Measurements from ENCODE around the gene SFMBT2.
"Not testable (repeated sequence)": the region's sequence is repeated elsewhere in the genome, so short reads cannot be mapped to it uniquely, and the experiment has no call there.

The SFMBT2 gene

DNA sequence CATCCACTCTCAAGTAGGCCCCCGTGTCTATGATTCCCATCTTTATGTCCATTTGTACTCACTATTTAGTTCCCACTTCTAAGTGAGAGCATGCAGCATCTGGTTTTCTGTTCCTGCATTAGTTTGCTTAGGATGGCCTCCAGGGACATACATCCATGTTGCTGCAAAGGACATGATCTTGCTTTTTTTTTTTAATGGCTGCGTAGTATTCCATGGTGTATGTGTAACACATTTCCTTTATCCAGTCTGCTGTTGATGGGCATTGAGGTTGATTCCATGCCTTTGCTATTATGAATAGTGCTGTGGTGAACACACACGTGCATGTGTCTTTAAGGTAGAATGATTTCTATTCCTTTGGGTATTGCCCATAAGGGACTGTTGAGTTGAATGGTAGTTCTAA lies 67.8 kb downstream of the SFMBT2 start:
- in situ Hi-C loops (cut with MboI; ENCODE audit: low pct_unique_long_range_greater_than_20kb, low sequenced_read_pairs), result no loop called here
- no peak for DNase-seq

DNA sequence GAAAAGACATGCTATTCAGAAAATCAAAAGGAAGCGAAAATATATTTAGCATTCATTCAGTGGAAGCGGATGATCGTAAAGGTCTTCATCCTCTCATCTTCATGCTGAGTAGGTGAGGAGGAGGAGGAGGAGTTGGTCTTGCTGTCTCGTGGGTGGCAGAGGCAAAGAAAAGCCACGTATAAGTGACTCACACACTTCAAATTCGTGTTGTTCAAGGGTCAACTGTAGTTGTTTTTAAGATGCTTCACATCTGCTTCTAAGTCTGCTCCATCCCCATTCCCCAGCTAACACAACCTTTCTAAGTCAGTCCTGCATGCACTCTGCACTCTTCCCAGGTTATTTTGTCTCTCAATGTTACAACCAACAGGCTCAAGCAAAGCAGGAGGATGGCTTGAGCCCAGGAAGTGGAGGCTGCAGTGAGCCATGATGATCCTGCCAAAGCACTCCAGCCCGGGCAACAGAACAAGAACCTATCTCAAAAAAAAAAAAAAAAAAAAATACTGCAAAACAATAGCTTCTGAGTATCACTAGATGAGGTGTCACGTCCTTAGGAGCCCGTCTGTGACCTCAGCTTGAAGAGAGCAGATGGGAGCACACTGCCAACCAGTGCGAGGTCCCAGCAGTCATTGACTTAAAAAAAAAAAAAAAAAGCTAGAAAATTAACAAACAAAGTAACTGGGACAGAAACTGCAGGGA lies 70.5 kb downstream of the SFMBT2 start:
- no peak for DNase-seq
- in situ Hi-C loops (cut with MboI; ENCODE audit: low pct_unique_long_range_greater_than_20kb, low sequenced_read_pairs), result no loop called here

DNA sequence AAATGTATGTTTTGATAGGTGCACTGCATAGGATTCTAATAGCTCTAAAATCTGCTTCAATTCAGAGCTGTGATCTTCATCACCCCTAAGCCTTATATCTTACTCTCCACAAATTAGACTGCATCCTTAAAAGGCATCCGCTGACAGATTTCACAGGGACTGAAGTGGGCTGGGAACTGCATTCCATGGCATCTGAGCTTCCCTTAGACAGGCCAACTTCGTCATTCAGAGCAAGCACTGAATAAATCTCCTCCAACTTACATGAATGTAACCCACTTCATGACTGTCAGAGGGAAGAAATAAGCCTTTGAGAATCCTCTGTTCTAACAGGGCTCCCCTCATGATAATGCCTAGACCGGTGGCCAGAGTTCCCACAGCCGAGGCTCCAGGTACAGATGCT lies 71.3 kb downstream of the SFMBT2 start:
- in situ Hi-C loops (cut with MboI; ENCODE audit: low pct_unique_long_range_greater_than_20kb, low sequenced_read_pairs), result no loop called here
- DNase-seq, result no peak

DNA sequence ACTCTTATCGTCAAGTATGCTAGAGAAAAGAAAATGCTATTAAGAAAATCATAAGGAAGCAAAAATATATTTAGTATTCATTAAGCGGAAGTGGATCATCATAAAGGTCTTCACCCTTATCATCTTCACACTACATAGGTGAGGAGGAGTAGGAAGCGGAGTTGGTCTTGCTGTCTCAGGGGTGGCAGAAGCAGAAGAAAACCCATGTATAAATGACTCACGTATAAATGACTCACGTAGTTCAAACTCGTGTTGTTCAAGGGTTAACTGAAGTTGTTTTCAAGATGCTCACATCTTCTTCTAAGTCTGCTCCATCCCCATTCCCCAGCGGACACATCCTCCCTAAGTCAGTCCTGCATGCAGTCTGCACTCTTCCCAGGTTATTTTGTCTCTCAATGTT lies 72.4 kb downstream of the SFMBT2 start:
- DNase-seq, result no peak
- in situ Hi-C loops (cut with MboI; ENCODE audit: low pct_unique_long_range_greater_than_20kb, low sequenced_read_pairs), result no loop called here

DNA sequence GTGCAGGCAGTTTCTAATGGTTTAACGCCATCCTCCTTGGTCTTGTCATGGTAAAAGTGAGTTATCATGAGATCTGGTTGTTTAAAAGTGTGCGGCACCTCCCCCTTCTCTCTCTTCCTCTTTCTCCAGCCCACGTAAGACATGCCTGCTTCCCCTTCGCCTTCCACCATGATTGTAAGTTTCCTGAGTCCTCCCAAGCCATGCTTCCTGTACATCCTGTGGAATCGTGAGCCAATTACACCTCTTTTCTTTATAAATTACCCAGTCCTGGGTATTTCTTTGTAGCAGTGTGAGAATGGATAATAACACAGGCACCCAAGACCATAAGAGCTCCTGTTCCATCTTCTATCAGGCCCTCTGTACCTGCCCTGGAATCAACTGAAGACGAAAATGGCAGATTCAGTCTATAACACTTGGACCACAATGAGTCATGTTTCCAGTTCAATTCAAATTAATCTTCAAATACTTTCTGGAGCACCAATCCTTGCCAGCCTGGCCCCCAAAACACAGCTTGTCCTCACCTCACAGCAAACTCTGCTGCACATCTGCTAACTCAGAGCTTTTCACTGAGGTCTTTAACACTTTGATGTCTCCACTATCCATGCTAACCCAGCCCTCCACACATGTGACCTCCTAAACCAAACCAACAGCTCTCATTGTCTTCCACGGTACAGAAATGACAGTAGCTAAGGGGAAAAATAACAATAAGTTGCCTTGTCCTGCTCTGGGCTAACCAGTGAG lies 73.2 kb downstream of the SFMBT2 start:
- in situ Hi-C loops (cut with MboI; ENCODE audit: low pct_unique_long_range_greater_than_20kb, low sequenced_read_pairs), result no loop called here
- DNase-seq, result peak; percentile 92

DNA sequence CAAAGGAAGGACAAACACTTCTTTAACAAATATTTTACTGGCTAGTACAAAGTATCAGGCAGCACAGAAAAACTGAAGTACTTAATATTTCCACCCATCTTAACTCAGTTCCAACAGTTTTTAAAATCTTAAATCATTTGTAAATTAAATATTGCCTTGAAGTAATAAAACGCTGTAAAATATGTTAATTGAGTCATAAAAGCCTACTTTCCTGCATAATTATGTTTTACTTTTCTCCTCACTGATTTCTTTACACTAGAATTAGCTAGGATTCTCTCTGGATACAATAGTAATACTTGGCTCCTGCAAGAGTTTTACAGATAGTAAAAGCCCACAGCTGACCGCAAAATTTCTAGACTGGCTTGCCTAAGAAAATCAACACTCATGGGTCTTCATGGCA lies 74.9 kb downstream of the SFMBT2 start:
- no peak for DNase-seq
- in situ Hi-C loops (cut with MboI; ENCODE audit: low pct_unique_long_range_greater_than_20kb, low sequenced_read_pairs), result no loop called here

DNA sequence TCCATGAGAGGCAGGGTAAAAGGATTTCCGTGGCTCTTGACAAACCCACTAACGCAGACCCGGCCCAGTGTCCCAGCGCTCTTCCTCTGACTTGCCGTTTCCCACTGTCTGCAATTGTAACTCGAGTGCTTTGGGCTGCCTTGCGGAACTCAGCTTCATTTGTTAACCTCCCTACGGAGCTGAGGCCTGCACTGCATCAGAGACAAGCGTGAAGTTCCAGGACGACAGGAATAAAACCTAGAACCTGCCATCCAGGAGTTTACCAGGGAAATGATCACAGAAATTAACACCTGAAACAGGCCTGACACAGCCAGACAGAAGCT lies 76.2 kb downstream of the SFMBT2 start:
- in situ Hi-C loops (cut with MboI; ENCODE audit: low pct_unique_long_range_greater_than_20kb, low sequenced_read_pairs), result no loop called here
- DNase-seq, result no peak

DNA sequence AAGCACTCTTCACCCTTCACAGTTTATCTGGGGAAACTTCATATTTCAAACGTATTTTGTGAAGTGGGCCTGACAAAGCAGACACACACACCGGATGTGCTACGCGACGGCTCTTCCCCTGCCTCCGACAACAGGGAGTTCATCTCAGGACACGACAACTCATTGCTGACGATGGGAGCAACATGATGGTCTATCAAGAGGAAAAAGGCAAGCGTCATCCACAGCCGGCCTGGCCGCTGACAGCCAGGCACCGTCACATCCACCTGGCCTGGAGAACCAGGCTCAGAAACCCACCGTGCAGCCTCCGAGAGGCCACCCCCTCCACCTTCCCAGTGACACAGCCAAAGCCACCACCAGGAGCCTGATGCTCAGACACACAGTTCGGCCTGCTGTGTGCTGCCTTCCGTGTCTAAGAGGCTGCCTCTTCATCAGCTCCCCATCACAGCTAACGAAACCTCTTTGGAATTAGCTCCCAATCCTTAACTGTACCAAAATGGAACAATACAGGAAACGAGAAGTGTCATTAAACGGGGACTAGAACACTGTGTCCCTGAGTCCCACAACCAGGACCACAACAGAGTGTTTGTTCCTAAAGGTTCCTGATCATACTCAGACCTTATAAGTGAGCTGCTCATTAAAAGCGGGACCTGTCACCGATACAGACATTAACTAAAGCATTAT lies 76.7 kb downstream of the SFMBT2 start:
- DNase-seq, result no peak
- in situ Hi-C loops (cut with MboI; ENCODE audit: low pct_unique_long_range_greater_than_20kb, low sequenced_read_pairs), result no loop called here

DNA sequence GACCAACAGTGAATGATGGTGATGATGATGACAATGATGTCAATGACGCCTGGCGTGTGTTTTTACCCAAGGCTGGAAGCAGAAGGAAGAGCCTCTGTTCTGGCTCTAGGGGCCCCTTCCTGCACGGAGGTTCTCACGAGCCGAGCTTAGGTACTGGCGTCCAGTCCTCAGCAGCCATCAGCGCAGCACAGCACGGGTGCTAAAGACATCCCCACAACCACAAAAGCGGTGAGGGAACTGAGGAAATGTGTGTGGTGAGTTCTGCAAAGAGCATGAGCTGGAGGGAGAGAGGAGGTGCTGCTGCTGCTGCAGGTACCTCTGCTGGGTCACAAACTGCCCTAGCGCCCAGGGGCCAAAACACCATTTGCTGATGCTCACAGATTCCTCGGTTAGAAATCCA lies 81.6 kb downstream of the SFMBT2 start:
- DNase-seq, result no peak
- in situ Hi-C loops (cut with MboI; ENCODE audit: low pct_unique_long_range_greater_than_20kb, low sequenced_read_pairs), result no loop called here

DNA sequence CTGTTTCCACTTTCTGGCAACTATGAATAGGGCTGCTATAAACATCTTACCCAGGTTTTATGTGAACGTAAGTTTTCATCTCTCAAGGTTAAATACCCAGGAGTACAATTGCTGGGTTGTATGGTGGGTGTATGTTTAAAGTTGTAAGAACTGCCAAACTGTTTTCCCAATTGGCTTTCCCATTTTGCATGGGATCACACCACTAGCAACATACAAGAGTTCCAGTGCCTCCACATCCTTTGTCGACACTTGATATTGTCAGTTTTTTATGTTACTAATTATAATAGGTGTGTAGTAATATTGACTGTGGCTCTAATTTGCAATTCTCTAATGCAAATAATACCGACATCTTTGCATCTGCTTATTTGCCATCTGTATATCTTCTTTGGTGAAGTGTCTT lies 82.9 kb downstream of the SFMBT2 start:
- in situ Hi-C loops (cut with MboI; ENCODE audit: low pct_unique_long_range_greater_than_20kb, low sequenced_read_pairs), result no loop called here
- DNase-seq, result no peak

DNA sequence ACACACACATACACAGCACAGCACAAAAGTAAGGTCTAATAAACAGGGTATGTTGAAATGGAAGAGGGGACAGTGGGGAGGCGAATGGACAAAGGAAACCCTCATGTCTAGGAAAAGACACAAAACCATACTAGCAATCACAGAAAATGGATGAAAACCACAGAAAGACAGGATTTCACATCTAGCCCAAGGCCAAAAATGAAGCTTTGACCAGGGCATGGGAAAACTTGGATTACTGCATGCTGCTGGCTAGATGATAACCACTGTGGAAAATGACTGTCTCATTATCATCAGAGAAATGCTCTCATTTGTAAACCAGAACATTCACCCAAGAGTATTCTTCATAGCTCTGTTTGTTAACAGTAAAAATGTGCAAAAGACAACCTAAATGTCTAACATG lies 88.2 kb downstream of the SFMBT2 start:
- in situ Hi-C loops (cut with MboI; ENCODE audit: low pct_unique_long_range_greater_than_20kb, low sequenced_read_pairs), result no loop called here
- no peak for DNase-seq

DNA sequence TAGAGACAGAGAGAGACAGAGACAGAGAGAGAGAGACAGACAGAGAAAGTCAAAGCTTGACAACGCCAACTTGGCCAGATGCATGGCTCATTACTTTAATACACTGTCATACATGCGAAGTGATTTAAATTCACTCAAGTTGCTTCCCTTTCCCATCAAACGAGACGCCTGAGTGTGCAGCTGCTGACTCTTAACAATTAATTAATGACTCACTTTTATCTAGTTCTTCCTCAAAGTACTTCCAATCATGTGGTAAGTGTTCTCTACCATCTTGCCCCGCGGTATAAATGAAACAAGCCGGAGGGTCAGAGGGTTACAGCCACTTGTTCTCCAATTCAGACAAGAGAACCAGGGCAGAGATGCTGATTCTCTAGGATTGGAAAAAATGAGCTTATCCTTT lies 90.8 kb downstream of the SFMBT2 start:
- DNase-seq, result no peak

DNA sequence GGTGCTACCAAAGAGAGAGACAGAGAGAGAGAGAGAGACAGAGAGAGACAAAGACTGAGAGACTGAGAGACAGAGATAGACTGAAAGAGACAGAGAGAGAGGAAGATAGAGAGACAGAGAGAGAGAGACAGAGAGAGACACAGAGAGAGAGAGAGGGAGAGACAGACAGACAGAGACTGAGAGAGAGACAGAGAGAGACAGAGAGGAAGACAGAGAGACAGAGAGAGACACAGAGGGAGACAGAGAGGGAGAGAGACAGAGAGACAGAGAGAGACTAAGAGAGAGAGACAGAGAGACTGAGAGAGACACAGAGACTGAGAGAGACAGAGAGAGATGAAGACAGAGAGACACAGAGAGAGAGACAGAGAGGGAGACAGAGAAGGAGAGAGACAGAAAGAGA lies 91.2 kb downstream of the SFMBT2 start:
- in situ Hi-C loops (cut with MboI; ENCODE audit: low pct_unique_long_range_greater_than_20kb, low sequenced_read_pairs), result no loop called here

More for the DNA sequence above, 90.8 kb downstream of the SFMBT2 start:
- in situ Hi-C loops (cut with MboI; ENCODE audit: low pct_unique_long_range_greater_than_20kb, low sequenced_read_pairs), result no loop called here

DNA sequence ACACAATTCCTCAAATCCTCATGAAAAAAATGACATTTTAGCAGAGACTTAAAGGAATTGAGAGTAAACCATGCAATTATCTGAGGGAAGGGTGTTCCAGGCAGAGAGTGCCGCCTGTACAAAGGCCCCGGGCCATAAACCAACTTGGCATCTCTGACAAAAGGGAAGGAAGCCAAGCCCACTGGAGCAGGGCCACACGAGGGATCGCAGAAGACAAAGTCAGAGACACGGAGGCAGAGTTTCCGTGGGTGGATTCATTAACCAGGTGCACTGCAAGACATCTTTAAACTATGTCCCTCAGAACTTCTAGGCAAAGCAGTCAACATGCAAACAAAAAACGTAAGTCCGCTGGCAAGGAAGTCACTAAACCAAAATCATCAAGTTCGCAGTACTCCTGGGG lies 92.0 kb downstream of the SFMBT2 start:
- peak; percentile 41 for DNase-seq
- in situ Hi-C loops (cut with MboI; ENCODE audit: low pct_unique_long_range_greater_than_20kb, low sequenced_read_pairs), result no loop called here

More for the DNA sequence above, 91.2 kb downstream of the SFMBT2 start:
- no peak for DNase-seq

DNA sequence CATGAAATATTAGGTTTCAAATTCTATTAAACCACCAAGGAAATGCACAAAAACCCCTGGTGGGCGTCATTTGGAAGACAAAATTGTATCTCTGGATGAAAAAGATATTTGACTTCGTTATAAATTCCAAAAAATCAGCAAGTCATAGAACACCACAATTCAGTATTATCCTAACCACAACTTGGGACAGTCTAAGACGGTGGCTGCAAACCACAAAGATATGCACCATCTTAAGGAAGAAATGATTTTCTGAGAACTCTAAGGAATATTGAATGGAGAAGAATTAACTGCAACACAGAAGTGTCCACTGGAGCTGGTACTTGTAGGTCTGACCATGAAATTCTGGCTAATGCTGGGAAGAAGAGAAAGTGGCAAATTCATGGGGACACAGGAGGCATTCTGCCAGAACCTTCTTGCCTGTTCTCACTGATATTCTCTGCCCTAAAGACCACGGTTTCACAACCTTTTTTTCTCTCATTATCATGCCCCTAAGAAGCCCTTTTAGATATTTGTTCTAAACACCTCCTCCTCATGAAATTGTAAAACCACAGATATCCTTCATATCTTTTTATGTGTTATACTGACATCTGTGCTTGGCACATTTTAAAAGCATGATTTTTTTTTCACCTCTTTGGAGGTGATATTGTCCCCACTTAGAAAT lies 92.9 kb downstream of the SFMBT2 start:
- peak; percentile 25 for DNase-seq
- in situ Hi-C loops (cut with MboI; ENCODE audit: low pct_unique_long_range_greater_than_20kb, low sequenced_read_pairs), result no loop called here

DNA sequence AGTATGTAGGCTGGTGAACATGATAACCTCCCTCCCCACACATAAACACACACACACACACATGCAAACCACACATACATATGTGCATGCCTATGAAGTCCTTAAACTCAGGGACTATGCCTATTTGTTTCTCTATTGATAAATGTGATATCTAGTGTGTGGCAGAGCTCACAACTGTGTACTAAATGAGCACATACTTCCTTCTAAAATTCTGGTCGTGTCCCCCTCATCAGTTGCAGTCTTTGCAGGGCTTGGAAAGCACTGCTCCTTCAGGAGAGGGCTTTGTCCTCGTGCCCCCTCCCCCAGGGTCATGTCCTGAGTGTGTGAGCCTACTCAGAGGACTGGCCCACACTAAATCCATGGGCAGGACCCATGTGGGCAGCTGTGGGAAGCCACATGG lies 94.0 kb downstream of the SFMBT2 start:
- no peak for DNase-seq

DNA sequence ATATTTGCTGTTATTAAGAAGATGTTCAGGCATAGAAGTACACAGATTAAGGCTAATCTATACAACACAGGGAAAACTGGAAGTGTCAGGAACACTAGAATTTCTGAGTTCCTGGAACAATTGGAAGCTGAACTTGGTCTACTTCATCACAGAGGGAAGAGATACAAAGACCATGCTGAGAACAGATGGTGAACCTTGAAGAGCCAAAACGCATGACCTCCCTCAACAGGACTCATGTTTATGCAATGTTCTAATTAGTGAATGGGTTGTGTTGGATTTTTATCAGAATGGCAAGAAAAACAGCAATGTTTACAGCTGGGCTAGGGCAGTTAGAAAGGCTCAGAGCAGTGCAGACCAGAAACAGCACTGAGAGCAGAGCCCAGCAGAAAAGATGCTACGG lies 94.9 kb downstream of the SFMBT2 start:
- no peak for DNase-seq
- in situ Hi-C loops (cut with MboI; ENCODE audit: low pct_unique_long_range_greater_than_20kb, low sequenced_read_pairs), result no loop called here

More for the DNA sequence above, 94.0 kb downstream of the SFMBT2 start:
- in situ Hi-C loops (cut with MboI; ENCODE audit: low pct_unique_long_range_greater_than_20kb, low sequenced_read_pairs), result no loop called here

DNA sequence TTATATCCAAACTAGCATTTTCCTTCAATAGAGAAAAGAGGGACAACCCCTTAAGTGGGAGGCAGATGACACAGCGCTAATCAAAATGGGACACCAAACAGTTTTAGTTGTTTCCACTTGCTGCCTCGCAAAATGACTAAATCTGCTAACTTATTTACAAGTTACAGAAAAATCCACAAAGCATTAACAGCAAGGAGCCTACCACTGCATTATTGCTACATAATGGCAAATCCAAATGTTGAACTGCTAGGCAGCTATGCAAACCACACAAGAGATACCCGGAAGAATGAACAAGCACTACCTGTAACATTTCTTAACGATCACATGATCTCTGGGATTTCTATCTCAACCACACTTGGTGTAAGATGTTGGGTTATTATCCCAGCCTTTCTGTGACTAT lies 96.7 kb downstream of the SFMBT2 start:
- in situ Hi-C loops (cut with MboI; ENCODE audit: low pct_unique_long_range_greater_than_20kb, low sequenced_read_pairs), result no loop called here
- DNase-seq, result no peak

DNA sequence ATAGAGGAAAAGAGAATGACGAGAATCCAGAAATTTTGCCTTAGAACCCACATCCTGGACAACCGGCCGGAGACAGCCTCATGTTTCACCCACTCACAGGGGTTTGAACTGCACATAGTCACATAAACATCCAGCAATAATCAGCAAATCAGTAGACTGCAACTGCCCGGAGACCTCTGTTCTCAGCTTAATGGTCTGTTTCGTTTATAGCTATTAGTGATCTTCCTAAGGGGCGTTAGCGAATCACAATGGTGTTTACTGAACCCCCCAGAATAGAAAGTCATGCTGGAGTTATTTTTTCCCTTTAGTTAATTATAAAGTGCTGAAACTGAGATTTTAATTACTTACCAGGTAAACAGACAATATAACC lies 98.4 kb downstream of the SFMBT2 start:
- in situ Hi-C loops (cut with MboI; ENCODE audit: low pct_unique_long_range_greater_than_20kb, low sequenced_read_pairs), result no loop called here
- no peak for DNase-seq

DNA sequence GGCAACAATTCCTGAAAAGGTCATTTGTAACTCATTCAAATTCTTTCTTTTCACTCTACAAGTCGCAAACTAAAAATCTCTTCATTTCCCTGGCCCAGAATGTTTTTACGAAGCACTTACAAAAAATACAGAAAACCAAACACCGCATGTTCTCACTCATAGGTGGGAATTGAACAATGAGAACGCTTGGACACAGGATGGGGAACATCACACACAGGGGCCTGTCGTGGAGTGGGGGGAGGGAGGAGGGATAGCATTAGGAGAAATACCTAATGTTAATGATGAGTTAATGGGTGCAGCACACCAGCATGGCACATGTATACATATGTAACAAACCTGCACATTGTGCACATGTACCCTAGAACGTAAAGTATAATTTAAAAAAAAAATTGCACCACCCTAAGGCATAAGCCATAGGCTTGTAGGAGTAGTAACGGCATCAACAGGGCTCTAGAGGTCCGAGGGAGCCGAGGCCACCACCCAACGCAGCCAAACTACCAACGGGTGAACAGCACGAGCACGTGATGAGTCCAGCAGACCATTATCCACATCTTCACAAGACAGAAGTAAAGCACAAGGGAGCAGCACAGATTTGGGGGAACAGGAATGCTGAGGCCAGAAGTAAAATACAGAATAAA lies 98.9 kb downstream of the SFMBT2 start:
- in situ Hi-C loops (cut with MboI; ENCODE audit: low pct_unique_long_range_greater_than_20kb, low sequenced_read_pairs); DNase-seq: not testable (repeated sequence)
